ENCODE measurements around the gene CCNT1.
A peak's percentile ranks its signal among the peaks of the same experiment; 100 is the strongest.
"Not testable (repeated sequence)": the region's sequence is repeated elsewhere in the genome, so short reads cannot be mapped to it uniquely, and the experiment has no call there.

Gene CCNT1

DNA sequence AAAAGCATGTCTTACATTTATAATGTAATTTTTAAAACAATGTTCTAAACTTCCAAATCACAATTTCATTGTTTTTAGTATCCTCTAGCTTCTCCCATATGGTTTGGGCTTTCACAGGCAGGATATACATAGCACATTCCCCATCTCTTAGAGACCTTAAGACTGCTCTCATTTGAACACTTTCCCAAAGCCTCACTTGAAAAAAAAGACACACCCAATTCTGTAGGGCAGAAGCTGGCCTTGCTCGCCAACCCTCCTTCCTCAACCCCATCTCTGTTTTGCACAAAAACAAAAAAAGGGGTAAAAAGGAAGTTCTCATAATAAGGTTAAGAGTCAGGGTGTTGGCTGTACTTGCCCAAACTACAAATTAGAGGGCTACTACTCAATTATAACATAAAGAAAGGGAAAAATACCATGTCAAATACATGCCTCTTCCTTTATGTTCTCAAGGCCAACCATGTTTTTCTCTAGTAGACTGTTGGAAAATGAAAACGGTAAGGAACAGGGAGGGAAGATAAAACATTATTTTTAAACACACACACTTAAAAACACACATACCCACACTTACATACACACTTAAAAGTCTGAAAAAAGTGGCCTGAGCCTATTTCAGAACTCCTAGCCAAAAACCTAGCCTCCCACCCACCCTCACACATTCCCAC lies 24.6 kb downstream of the CCNT1 start:
- no peak for DNase-seq (ENCODE audit: low read depth, low spot score)

DNA sequence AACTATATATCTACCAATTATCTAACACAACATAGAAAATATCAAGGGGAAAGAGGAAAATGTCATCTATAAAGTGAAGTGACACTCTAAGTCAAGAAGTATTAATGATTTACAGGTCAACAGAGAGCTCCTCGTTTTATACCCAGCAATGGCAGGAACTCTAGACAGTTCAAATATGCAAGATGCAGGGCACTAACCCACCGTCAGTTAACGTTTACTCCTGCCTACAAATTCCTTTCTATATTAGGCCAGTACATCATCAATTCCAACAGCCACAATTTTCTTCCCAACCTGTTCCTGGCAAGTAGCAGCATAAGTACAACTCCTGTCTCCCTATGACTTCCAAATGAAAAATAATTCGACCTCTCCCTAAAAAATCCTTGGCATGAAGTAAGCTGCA lies 25.5 kb downstream of the CCNT1 start:
- DNase-seq (ENCODE audit: low read depth, low spot score): no peak

DNA sequence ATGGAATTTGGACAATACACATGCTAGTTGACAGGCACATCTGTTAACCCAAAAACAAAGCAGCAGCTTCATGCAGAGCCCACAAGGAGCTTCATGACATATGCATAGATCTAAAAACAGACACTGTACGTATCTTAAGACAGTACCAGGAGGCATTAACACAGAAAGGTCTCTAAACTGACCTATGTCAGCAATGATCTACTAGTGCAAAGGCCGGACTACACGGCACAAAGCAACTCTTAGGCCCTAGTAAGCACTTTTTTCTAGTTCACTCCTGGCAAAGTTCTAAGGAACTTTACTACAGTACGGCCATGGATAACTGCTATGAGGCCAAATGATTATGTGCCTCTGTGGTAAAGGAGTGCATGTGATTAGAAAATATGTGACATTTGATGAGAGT lies 26.1 kb downstream of the CCNT1 start:
- no peak for DNase-seq (ENCODE audit: low read depth, low spot score)

DNA sequence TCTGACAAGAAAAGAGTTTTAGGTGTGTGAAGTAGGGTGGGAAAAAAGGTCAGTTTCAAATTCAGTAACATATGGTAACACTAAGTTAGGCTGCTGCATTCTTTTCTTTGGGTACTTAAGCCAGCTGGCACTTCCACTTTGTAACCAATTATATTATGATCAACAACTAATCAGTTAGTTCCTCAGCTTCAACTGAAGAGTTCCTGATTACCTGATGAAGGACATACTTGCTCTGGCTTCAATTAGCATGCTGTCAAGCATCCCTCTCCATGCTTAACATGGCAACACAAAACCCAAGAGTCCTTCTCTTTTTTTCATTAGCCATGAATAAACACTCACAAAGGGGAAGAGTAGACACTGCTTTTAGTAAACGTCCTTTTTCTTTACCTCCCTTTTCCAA lies 27.7 kb downstream of the CCNT1 start:
- no peak for DNase-seq (ENCODE audit: low read depth, low spot score)

DNA sequence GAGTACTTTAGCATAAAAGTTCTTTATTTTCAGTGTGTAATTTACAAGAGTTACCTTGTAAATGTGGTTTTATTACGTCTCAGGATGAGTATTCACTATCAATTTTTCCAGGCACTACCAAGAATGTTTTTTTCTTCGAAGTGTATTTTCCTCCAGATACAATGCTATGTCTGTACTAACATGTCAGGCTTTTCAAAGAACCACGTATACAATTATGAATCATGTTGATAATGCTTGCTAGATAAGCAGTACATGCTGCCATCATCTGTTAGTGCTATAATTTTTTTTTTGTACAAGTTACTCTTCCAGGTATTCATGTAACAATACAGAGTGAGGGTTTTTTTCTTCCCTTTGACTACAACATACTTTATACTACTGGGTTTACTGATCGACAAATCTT lies 28.9 kb downstream of the CCNT1 start:
- DNase-seq (ENCODE audit: low read depth, low spot score): no peak

DNA sequence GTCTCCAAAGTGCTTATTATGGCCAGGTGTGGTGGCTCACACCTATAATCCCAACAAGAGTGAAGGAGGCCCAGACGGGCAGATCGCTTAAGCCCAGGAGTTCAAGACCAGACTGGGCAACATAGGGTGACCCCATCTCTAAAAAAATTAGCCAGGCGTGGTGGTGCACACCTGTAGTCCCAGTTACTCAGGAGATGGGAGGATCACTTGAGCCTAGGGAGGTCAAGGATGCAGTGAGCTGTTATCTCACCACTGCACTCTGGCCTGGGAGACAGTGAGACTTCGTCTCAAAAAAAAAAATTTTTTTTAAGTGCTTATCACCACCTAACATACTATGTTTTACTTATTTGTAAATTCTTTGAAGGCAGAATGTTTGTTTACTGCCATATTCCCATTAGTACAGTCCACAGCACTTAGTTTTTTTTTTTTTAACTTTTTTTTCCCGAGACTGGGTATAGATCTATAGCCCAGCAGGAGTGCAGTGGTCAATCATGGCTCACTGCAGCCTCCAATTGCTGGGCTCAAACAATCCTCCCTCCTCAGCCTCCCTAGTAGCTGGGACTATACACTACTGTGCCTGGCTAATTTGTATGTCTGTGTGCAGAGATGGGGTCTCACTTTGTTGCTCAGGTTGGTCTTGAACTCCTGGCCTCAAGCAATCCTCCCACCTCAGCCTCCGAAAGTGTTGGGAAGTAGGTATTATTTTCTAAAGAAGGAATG lies 29.7 kb downstream of the CCNT1 start:
- DNase-seq (ENCODE audit: low read depth, low spot score): no peak

DNA sequence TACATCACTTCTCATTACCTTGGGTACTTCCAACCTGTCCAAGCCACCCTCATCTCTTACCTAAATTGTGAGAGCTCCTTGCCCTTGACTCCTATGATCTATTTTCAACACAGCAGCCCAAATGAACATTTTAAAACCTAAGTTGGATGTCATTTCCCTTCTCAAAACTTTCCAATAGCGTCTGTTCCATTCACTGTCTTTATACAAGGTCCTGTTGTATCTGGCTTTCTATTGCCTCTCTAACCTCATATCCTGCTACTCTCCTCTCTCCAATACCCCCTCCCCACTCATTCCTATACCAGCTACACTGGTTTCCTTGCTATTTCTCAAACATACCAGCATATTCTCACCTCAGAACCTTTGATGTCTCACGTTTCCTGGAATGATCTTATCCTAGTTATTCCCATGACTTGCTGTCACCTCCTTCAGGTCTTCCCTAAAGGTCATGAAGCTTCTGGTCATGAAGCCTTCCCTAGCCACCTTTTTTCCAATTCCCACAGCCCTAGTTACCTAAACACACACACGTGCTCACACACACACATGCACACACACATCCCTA lies 30.4 kb downstream of the CCNT1 start:
- DNase-seq (ENCODE audit: low read depth, low spot score): no peak

DNA sequence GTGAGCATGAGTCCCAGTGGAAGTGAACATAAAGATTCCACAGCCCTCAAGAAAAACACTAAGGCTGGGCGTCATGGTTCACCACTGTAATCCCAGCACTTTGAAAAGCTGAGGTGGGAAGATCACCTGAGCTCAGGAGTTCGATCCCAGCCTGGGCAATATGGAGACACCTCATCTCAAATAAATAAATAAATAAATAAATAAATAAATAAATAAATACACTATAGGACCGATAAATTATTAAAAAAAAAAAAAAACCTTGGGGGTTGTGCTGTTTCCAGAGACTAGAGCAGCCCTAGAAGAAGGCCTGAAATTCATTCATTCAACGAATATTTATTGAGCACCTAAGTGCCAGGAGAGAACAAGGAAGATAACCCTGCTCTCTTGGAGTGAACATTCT lies 33.0 kb downstream of the CCNT1 start:
- no peak for DNase-seq (ENCODE audit: low read depth, low spot score)

DNA sequence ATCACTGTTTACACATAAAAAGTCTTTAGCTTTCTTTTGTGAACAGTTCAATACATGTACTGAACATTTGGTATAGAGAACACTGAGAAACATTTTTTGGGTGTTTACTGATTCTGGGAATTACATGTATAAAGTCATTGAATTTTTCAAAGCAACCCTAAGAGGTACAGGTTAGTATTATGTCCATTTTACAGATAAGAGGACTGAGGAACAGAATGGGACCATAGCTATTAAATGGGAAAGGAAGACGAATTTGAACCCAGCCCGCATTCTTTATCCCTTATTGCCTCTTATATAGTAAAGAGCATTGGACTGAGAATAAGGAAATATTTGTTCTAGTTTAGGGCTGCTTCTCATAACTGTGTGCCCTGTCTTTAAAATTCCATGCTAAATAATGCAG lies 33.6 kb downstream of the CCNT1 start:
- no peak for DNase-seq (ENCODE audit: low read depth, low spot score)

DNA sequence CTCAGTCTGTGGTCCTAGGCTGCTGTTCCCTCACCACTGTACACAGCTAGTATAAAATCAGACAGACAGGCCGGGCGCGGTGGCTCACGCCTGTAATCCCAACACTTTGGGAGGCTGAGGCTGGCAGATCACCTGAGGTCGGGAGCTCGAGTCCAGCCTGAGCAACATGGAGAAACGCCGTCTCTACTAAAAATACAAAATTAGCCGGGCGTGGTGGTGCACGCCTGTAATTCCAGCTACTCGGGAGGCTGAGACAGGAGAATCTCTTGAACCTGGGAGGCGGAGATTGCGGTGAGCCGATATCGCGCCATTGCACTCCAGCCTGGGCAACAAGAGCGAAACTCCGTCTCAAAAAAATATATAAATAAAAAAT lies 34.0 kb downstream of the CCNT1 start:
- DNase-seq (ENCODE audit: low read depth, low spot score): not testable (repeated sequence)

DNA sequence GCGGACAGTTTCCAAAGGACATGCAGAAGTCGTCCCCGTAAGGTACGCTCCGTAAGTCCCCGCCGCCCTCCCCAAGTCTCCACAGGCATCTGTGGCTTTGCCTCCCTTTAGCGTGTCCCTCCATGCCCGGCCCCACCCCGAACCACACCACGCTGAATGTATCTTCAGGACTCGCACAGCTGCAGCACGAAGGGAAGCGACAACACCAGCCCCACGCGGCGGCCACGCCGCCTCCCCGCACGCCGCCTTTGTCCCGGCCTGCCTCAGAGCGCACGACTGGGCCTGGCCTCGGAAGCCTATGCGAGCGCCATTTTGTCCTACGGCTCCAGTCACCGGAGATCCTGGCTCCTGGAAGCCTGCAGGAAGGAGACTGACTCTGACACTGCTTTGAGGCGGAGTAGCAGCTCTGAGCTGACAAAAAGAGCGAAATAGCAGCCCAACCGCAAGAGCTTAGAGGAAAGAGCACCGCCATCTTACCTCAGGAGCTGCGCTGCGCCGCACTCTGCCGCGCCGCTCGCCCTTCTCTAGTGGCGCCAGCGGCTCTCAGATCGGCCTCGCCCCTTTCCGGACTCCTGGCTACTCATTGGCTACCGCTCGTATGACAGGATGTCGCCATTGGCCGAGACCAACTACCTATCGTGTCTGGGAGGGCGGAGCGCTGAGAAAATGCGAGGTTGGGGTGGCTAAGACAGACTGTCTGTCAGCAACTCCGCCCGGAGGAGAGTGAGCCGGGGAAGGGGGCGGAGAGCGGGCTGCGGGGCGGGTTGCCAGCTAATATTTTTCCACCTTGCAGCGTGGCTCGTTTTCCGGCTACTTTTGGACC lies 34.6 kb downstream of the CCNT1 start, which contains the start of gene KANSL2:
KANSL2 (minus strand) TSS at position 529 of the 823 bp plus-strand sequence. CDS start 606 bp downstream, outside the sequence.
- DNase-seq (ENCODE audit: low read depth, low spot score): peak; percentile 96

DNA sequence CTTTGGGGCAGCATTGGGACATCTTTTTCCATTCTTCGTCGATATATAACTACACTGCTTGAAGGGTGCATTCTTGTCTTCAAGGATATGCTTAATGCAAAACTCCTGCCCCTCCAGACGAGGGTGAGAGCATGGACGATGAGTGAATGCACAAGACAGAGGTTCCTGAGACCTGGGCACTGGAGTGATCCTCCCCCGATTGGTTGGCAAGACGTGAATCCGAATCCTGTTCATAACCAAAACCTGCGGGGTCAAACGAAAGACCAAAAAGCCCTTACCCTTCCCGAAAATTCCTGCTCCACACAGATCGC lies 35.2 kb downstream of the CCNT1 start:
- no peak for DNase-seq (ENCODE audit: low read depth, low spot score)

DNA sequence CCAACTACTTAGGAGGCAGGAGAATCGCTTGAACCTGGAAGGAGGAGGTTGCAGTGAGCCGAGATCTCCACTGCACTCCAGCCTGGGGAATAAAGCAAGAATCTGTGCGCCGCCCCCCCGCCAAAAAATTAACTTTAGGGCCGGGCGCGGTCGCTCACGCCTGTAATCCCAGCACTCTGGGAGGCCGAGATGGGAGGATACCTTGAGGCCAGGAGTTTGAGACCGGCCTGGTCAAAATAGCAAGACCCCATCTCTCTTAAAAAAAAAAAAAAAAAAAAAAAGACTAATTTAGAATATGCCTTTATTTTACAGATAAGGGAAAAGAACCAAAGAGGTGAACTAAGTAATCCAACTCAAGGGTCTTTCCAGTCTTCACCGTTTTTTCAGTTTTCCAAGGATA lies 35.6 kb downstream of the CCNT1 start:
- no peak for DNase-seq (ENCODE audit: low read depth, low spot score)

DNA sequence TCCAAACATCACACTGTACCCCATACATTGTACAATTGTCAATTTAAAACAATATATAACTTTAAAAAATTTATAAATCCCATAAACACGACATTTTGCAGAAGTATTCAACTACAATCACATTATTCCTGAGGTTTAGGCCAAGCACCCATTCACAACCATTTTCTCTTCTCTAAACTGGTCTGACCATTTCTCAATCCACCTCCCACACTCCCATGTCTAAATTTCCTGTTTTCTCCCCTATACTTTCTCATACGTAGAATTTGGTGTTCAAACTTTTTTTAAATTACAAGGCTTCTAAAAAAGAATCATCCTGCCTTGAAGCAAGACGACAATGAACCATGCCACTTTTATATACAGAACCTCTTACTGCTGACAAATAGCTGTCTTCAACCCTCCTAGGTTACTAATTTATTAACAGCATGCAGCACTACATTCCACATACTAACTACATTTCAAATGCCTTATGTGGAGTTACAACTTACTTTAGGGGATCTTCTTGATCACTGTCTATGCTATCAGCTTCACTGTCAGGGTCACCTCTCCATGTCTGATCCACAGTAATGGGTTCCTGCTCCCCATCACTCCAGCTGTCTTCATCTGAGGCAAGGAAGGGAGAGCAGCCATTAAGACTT lies 37.8 kb downstream of the CCNT1 start:
- DNase-seq (ENCODE audit: low read depth, low spot score): no peak

DNA sequence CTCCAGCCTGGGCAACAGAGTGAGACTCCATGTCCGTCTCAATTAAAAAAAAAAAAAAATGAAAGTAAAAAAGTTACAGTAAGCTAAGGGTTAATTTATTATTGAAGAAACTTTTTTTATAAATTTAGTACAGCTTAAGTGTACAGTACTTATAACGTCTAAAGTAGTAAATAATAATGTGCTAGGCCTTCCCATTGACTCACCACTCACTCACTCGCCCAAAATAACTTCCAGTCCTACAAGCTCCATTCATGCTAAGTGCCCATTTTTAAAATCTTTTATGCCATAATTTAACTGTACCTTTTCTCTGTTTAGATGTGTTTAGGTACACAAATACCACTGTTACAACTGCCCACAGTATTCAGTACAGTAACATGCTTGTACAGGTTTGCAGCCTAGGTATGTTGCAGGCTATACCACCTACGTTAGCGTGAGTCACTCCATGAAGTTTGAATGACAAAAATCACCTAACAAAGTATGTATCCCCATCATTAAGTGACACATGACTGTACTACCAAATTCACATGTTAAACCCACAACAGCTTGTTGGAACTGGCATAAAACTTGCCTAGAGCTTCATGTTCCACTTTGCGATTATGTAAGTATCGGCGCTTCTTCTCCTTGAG lies 45.2 kb downstream of the CCNT1 start:
- DNase-seq (ENCODE audit: low read depth, low spot score): no peak

DNA sequence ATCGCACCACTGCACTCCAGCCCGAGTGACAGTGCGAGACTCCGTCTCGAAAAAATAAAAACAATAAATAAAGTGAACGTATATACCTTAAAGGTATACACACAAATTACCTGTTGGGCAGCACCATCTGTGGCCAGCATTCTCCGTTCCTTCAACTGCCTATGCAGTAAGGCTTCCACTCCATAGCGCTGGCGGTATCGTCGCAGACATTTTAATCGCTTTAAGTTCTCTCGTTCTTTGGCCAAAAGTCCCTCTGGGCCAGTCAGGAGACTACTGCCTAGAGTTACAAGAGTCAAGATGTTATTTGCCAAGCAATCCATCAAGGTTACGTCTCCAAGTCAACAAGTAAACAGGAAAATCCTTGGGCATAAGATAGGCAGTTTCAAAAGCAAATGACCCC lies 47.5 kb downstream of the CCNT1 start:
- DNase-seq (ENCODE audit: low read depth, low spot score): no peak

DNA sequence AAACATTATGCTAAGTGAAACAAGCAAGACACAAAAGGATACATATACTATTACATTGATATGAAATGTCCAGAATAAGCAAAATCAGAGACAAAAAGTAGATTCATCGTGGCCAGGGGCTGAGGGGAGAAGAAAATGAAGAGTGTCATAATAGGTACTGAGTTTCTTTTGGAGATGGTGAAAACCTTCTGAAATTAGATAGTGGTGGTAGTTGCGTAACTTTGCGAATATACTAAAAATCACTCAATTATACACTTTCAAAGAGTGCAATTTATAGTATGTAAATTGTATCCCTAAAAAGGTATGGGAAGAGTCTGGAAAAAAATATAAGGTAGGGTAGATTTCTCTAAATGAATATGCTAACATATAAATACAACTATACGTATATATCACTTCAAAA lies 56.6 kb downstream of the CCNT1 start:
- DNase-seq (ENCODE audit: low read depth, low spot score): no peak

DNA sequence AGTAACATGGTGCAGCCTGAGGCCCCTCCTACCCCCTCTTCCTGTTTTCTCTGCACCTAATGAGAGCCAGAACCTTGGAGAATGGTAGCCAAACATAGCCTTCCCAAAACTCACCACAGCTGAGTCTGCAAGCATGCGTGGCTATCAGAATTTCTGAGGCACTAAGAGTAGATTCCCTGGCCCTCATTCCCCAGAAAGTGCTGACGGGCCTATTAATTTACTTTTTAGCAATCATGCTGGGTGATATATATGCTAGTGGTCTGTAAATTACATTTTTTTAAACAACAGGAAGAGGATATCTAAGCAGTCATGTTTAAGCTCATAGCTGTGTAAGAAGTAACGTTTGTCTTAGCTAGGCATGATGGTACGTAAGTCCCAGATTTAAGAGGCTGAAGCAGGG lies 64.8 kb downstream of the CCNT1 start:
- no peak for DNase-seq (ENCODE audit: low read depth, low spot score)

DNA sequence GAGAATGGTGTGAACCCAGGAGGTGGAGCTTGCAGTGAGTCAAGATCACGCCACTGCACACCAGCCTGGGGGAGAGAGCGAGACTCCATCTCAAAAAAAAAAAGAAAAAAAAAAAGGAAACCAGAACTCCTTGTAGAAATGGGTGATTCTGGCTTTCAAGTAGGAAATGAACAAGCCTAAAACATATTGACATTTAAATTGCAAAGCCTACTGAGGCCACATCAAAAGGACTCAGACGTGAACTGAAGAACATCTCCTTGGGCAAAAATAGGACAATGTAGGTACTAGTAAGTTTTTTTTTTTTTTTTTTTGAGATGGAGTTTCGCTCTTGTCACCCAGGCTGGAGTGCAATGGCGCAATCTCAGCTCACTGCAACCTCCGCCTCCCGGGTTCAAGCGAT lies 71.2 kb downstream of the CCNT1 start:
- not testable (repeated sequence) for DNase-seq (ENCODE audit: low read depth, low spot score)

DNA sequence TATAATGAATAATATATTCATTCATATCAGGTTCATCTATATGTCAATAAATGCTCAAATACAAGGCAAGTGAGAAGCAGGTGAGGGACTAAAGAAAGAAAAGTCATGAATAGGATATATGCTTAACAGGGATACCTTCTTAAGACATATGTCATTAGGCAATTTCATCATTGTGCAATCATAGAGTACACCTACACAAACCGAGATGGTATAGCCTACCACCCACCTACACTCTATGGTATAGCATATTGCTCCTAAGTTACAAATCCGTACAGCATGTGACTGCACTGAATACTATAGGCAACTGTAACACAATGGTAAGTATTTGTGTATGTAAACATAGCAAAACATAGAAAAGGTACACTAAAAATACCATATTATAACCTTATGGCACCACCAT lies 73.5 kb downstream of the CCNT1 start:
- DNase-seq (ENCODE audit: low read depth, low spot score): no peak

DNA sequence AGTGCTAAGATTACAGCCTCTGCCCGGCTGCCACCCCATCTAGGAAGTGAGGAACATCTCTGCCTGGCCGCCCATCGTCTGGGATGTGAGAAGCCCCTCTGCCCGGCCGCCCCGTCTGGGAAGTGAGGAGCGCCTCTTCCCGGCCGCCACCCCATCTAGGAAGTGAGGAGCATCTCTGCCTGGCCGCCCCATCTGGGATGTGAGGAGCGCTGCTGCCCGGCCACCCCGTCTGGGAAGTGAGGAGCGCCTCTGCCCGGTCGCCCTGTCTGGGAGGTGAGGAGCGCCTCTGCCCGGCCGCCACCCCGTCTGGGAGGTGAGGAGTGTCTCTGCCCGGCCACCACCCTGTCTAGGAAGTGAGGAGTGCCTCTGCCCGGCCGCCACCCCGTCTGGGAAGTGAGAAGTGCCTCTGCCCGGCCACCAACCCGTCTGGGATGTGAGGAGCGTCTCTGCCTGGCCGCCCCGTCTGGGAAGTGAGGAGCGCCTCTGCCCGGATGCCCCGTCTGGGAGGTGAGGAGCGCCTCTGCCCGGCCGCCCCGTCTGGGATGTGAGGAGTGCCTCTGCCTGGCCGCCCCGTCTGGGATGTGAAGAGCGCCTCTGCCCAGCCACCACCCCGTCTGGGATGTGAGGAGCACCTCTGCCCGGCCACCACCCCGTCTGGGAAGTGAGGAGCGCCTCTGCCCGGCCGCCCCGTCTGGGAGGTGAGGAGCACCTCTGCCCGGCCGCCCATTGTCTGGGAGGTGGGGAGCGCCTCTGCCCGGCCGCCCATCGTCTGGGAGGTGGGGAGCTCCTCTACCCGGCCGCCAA lies 74.6 kb downstream of the CCNT1 start:
- not testable (repeated sequence) for DNase-seq (ENCODE audit: low read depth, low spot score)
